KMS-11 (cell line): Measurements from ENCODE around the gene IL34.
"Not testable (repeated sequence)": the region's sequence is repeated elsewhere in the genome, so short reads cannot be mapped to it uniquely, and the experiment has no call there.

Experiments
- H2AFZ ChIP-seq: fragments of 200-600 bp; sonication (generic); 2 replicates; pipeline ENCODE4 v1.6.1; 2016; ENCODE audit warnings: antibody characterized with exemption, mixed run types, low read depth
- H3K27ac ChIP-seq: fragments of 200-600 bp; sonication (generic); 2 replicates; pipeline ENCODE4 v1.6.1; 2016; ENCODE audit warnings: mild to moderate bottlenecking, mixed run types
- H3K27me3 ChIP-seq: fragments of 200-600 bp; sonication (generic); 2 replicates; pipeline ENCODE4 v1.6.1; 2017; ENCODE audit warnings: mild to moderate bottlenecking, low read depth, mixed run types, moderate library complexity; ENCODE audit not compliant: insufficient read depth
- H3K36me3 ChIP-seq: fragments of 200-600 bp; sonication (generic); 2 replicates; pipeline ENCODE4 v1.6.1; 2017; ENCODE audit warnings: mild to moderate bottlenecking, mixed run types; ENCODE audit not compliant: insufficient read depth
- H3K4me1 ChIP-seq: fragments of 200-600 bp; sonication (generic); 2 replicates; pipeline ENCODE4 v1.6.1; 2016; ENCODE audit warnings: mild to moderate bottlenecking, low read depth, mixed run types; ENCODE audit not compliant: poor library complexity, severe bottlenecking
- H3K4me2 ChIP-seq: fragments of 200-600 bp; sonication (generic); 2 replicates; pipeline ENCODE4 v1.7.0; 2016; ENCODE audit warnings: mild to moderate bottlenecking, mixed run types
- H3K4me3 ChIP-seq: fragments of 200-600 bp; sonication (generic); IDR thresholded peaks from 2 replicates; pipeline ENCODE4 v1.6.1; 2017; ENCODE audit warnings: low read depth, low read length, mixed read lengths; ENCODE audit not compliant: insufficient read depth
- H3K79me2 ChIP-seq: fragments of 200-600 bp; sonication (generic); 2 replicates; pipeline ENCODE4 v1.6.1; 2016; ENCODE audit warnings: low read depth, mixed run types; ENCODE audit not compliant: insufficient read depth
- H3K9ac ChIP-seq: fragments of 200-600 bp; sonication (generic); 2 replicates; pipeline ENCODE4 v1.6.1; 2016; ENCODE audit warnings: mild to moderate bottlenecking, mixed run types
- H4K20me1 ChIP-seq: fragments of 200-600 bp; sonication (generic); 2 replicates; pipeline ENCODE4 v1.6.1; 2016; ENCODE audit warnings: mild to moderate bottlenecking, mixed run types; ENCODE audit not compliant: insufficient read depth
- CTCF ChIP-seq: fragments of 200-600 bp; sonication (generic); conservative IDR thresholded peaks from 2 replicates; pipeline ENCODE4 v1.6.1; 2017; ENCODE audit warnings: low read depth, mild to moderate bottlenecking, antibody characterized with exemption, low read length, moderate library complexity, mixed read lengths

IL34 gene

GRCh38 chr16:70630960-70631745 lies 15.2 kb upstream of the IL34 start:
- Histone ChIP-seq H3K4me1 (peaks cover 2% of the 10 kb centered on the region), H2AFZ (no peak overlapping the region), H3K36me3 (no peaks in the 10 kb centered on the region), H3K4me3 (no peak overlapping the region), H3K27me3 (no peaks in the 10 kb centered on the region), H4K20me1 (no peaks in the 10 kb centered on the region), H3K27ac (no peak overlapping the region), H3K4me2 (no peak overlapping the region), H3K9ac (no peak overlapping the region), H3K79me2 (no peaks in the 10 kb centered on the region)
- no peak for TF ChIP-seq CTCF

- Histone ChIP-seq H3K36me3 (no peaks in the 10 kb centered on the region), H3K79me2 (no peaks in the 10 kb centered on the region), H4K20me1 (no peaks in the 10 kb centered on the region), H3K4me2 (no peak overlapping the region), H3K9ac (no peak overlapping the region), H3K27ac (no peak overlapping the region), H3K4me1 (peaks cover 12% of the 10 kb centered on the region), H3K4me3 (no peak overlapping the region), H3K27me3 (no peaks in the 10 kb centered on the region), H2AFZ (no peak overlapping the region)
- no peak for TF ChIP-seq CTCF
Observed at GRCh38 chr16:70632273-70632672, 14.1 kb upstream of the IL34 start.

GRCh38 chr16:70633617-70634016 lies 12.7 kb upstream of the IL34 start:
- not testable (repeated sequence) for H3K9ac ChIP-seq, H3K27me3 ChIP-seq, H3K36me3 ChIP-seq, H3K27ac ChIP-seq, H3K4me2 ChIP-seq, H3K79me2 ChIP-seq, H3K4me3 ChIP-seq, H4K20me1 ChIP-seq, H2AFZ ChIP-seq
- H3K4me1 ChIP-seq = peaks cover 25% of the 10 kb centered on the region

GRCh38 chr16:70634861-70635260 lies 11.5 kb upstream of the IL34 start:
- no peak overlapping the region for H3K9ac ChIP-seq
- H3K79me2 ChIP-seq = no peaks in the 10 kb centered on the region
- peaks cover 29% of the 10 kb centered on the region for H3K4me1 ChIP-seq
- no peaks in the 10 kb centered on the region for H3K36me3 ChIP-seq
- H4K20me1 ChIP-seq = no peaks in the 10 kb centered on the region
- H3K27me3 ChIP-seq = no peaks in the 10 kb centered on the region
- no peak for TF ChIP-seq CTCF
- no peak overlapping the region for H2AFZ ChIP-seq
- H3K4me3 ChIP-seq = no peak overlapping the region
- no peak overlapping the region for H3K4me2 ChIP-seq
- no peak overlapping the region for H3K27ac ChIP-seq

GRCh38 chr16:70635336-70636016 lies 10.9 kb upstream of the IL34 start:
- peaks cover 29% of the 10 kb centered on the region for H3K4me1 ChIP-seq
- no peak overlapping the region for H3K9ac ChIP-seq
- no peak overlapping the region for H3K4me2 ChIP-seq

More at GRCh38 chr16:70635336-70636016, 10.9 kb upstream of the IL34 start:
- no peak overlapping the region for H3K4me3 ChIP-seq
- TF ChIP-seq CTCF = no peak
- H3K36me3 ChIP-seq = no peaks in the 10 kb centered on the region
- H3K79me2 ChIP-seq = no peaks in the 10 kb centered on the region
- no peaks in the 10 kb centered on the region for H4K20me1 ChIP-seq
- no peak overlapping the region for H2AFZ ChIP-seq
- H3K27me3 ChIP-seq = no peaks in the 10 kb centered on the region
- no peak overlapping the region for H3K27ac ChIP-seq
